Mesothelial cell of epicardium (in vitro differentiated cells): ENCODE data around the gene SLC35F2. TPM values are rescaled to one million over a fixed set of nuclear protein-coding genes. Genes with fewer than 3 reads are reported as not detected.

Source experiments
- DNase-seq, 2 experiments: peaks; one replicate each; pipeline ENCODE4 v3.0.0; 2021; ENCODE audit warnings: low spot score in 2 of 2; ENCODE audit not compliant: unreplicated experiment in 2 of 2
- H3K27ac Mint-ChIP-seq: 2 replicates; pipeline ENCODE4 v1.8.0; 2021; ENCODE audit warnings: mixed read lengths
- H3K27me3 Mint-ChIP-seq: 2 replicates; pipeline ENCODE4 v1.8.0; 2021; ENCODE audit warnings: low read depth, mixed read lengths
- H3K36me3 Mint-ChIP-seq: 2 replicates; pipeline ENCODE4 v1.8.0; 2021; ENCODE audit warnings: mixed read lengths
- H3K4me1 Mint-ChIP-seq: 2 replicates; pipeline ENCODE4 v1.8.0; 2021; ENCODE audit warnings: mixed read lengths
- H3K4me3 Mint-ChIP-seq: 2 replicates; pipeline ENCODE4 v1.8.0; 2021; ENCODE audit warnings: mild to moderate bottlenecking, moderate library complexity, mixed read lengths
- H3K9me3 Mint-ChIP-seq: 2 replicates; pipeline ENCODE4 v1.8.0; 2021; ENCODE audit warnings: mixed read lengths
- CTCF ChIP-seq: fragments of 200-600 bp; sonication (generic); IDR thresholded peaks from one replicate; pipeline ENCODE4 v1.5.0; 2021; ENCODE audit warnings: antibody characterized with exemption; ENCODE audit not compliant: unreplicated experiment
- total RNA-seq: library from RNA; stranded (reverse); gene quantifications from 3 replicates; pipeline ENCODE4 v1.2.1, GENCODE V29; 2021

Gene SLC35F2
- total RNA-seq, 1 donor from 2014 or later, result 12.7 TPM

- no peak overlapping the region for H3K27ac Mint-ChIP-seq
- TF ChIP-seq CTCF, result no peak
- no peaks in the 10 kb centered on the region for H3K36me3 Mint-ChIP-seq
- no peak for DNase-seq
- no peaks in the 10 kb centered on the region for H3K27me3 Mint-ChIP-seq
- H3K4me1 Mint-ChIP-seq, result peaks cover 25% of the 10 kb centered on the region
- H3K4me3 Mint-ChIP-seq, result no peak overlapping the region
- H3K9me3 Mint-ChIP-seq, result no peaks in the 10 kb centered on the region
Measured at GRCh38 chr11:107783121-107783520, 75.5 kb downstream of the SLC35F2 start.

GRCh38 chr11:107780775-107781174 is 77.8 kb downstream of the SLC35F2 start:
- no peak for DNase-seq

GRCh38 chr11:107780136-107780535 is 78.5 kb downstream of the SLC35F2 start:
- Mint-ChIP-seq H3K9me3 (peaks cover 12% of the 10 kb centered on the region), H3K27me3 (no peaks in the 10 kb centered on the region), H3K36me3 (no peaks in the 10 kb centered on the region), H3K4me3 (no peak overlapping the region), H3K4me1 (peaks cover 22% of the 10 kb centered on the region), H3K27ac (peak overlapping the region; percentile 63)
- no peak for DNase-seq
- TF ChIP-seq CTCF, result no peak

More at GRCh38 chr11:107780775-107781174, 77.8 kb downstream of the SLC35F2 start:
- TF ChIP-seq CTCF, result no peak
- Mint-ChIP-seq H3K9me3 (peaks cover 12% of the 10 kb centered on the region), H3K27me3 (no peaks in the 10 kb centered on the region), H3K4me1 (peaks cover 22% of the 10 kb centered on the region), H3K27ac (peak overlapping the region; percentile 39), H3K36me3 (no peaks in the 10 kb centered on the region), H3K4me3 (no peak overlapping the region)

GRCh38 chr11:107778839-107779517 is 79.6 kb downstream of the SLC35F2 start:
- no peaks in the 10 kb centered on the region for H3K27me3 Mint-ChIP-seq
- no peak for DNase-seq
- H3K4me1 Mint-ChIP-seq, result peaks cover 22% of the 10 kb centered on the region
- H3K9me3 Mint-ChIP-seq, result peaks cover 12% of the 10 kb centered on the region
- H3K4me3 Mint-ChIP-seq, result no peak overlapping the region
- H3K36me3 Mint-ChIP-seq, result no peaks in the 10 kb centered on the region
- H3K27ac Mint-ChIP-seq, result peak overlapping the region; percentile 29
- no peak for TF ChIP-seq CTCF

GRCh38 chr11:107777110-107777509 is 81.5 kb downstream of the SLC35F2 start:
- no peaks in the 10 kb centered on the region for H3K36me3 Mint-ChIP-seq
- DNase-seq, result no peak
- peaks cover 3% of the 10 kb centered on the region for H3K27me3 Mint-ChIP-seq
- peaks cover 22% of the 10 kb centered on the region for H3K4me1 Mint-ChIP-seq
- H3K4me3 Mint-ChIP-seq, result no peak overlapping the region
- peaks cover 12% of the 10 kb centered on the region for H3K9me3 Mint-ChIP-seq
- no peak overlapping the region for H3K27ac Mint-ChIP-seq
- TF ChIP-seq CTCF, result no peak
